DMS153 (cell line): ENCODE measurements around the gene MTX3.

ENCODE experiments used
- DNase-seq: peaks from one replicate; lab custom pipeline; 2025; lab: John Stamatoyannopoulos, UW

The MTX3 gene

GRCh38 chr5:79982136-79982535 is 8.9 kb downstream of the MTX3 start:
- DNase-seq = no peak

GRCh38 chr5:79976759-79977515 is 14.1 kb downstream of the MTX3 start:
- no peak for DNase-seq

- DNase-seq = no peak
These were observed 15.6 kb downstream of the MTX3 start for GRCh38 chr5:79975422-79975821.

GRCh38 chr5:79974886-79975285 is 16.2 kb downstream of the MTX3 start:
- no peak for DNase-seq

GRCh38 chr5:79973996-79974395 is 17.1 kb downstream of the MTX3 start:
- no peak for DNase-seq

GRCh38 chr5:79973511-79973910 is 17.6 kb downstream of the MTX3 start:
- no peak for DNase-seq

- DNase-seq = no peak
These were observed 19.9 kb downstream of the MTX3 start for GRCh38 chr5:79971156-79971555.

- no peak for DNase-seq
These were observed 24.6 kb downstream of the MTX3 start for GRCh38 chr5:79966448-79966847.

- DNase-seq = no peak
These were observed 26.9 kb downstream of the MTX3 start for GRCh38 chr5:79964136-79964535.

GRCh38 chr5:79963261-79964061 is 27.6 kb downstream of the MTX3 start:
- DNase-seq = no peak

GRCh38 chr5:79962575-79963222 is 28.4 kb downstream of the MTX3 start:
- DNase-seq = no peak

- no peak for DNase-seq
These were observed 29.1 kb downstream of the MTX3 start for GRCh38 chr5:79961716-79962574.

- no peak for DNase-seq
These were observed 31.7 kb downstream of the MTX3 start for GRCh38 chr5:79959407-79959806.

GRCh38 chr5:79955941-79956670 is 35.0 kb downstream of the MTX3 start:
- no peak for DNase-seq

- no peak for DNase-seq
These were observed 35.6 kb downstream of the MTX3 start for GRCh38 chr5:79955356-79955895.

- no peak for DNase-seq
These were observed 36.4 kb downstream of the MTX3 start for GRCh38 chr5:79954620-79955019.

- DNase-seq = no peak
These were observed 43.5 kb downstream of the MTX3 start for GRCh38 chr5:79947567-79947966.

- no peak for DNase-seq
These were observed 52.6 kb downstream of the MTX3 start for GRCh38 chr5:79938468-79938867.

GRCh38 chr5:79936646-79937216 is 54.3 kb downstream of the MTX3 start:
- DNase-seq = no peak

GRCh38 chr5:79936002-79936645 is 54.9 kb downstream of the MTX3 start:
- DNase-seq = no peak
